ENCODE measurements around the gene LRRIQ4. TPM values are rescaled to one million over a fixed set of nuclear protein-coding genes. Genes with fewer than 3 reads are reported as not detected.

Gene LRRIQ4
- total RNA-seq, 1 experiment from 2014 or later = not detected

GRCh38 chr3:169838511-169839030 is 25.9 kb downstream of the LRRIQ4 start:
- H3K36me3 ChIP-seq (ENCODE audit: control insufficient read depth, insufficient read depth, low read length) = no peaks in the 10 kb centered on the region
- H3K27ac ChIP-seq (ENCODE audit: low read length) = no peak overlapping the region
- no peak overlapping the region for H3K4me3 ChIP-seq (ENCODE audit: low read depth in 2 of 2, low read length in 2 of 2)
- peaks cover 7% of the 10 kb centered on the region; the same call in 1 of the 2 replicates for H3K27me3 ChIP-seq (ENCODE audit: control insufficient read depth, insufficient read depth, low read length)
- no peak for TF ChIP-seq TCF7L2 (IDR thresholded peaks at IDR 0.05; ENCODE audit: low read depth, low read length)
- TF ChIP-seq CTCF (IDR thresholded peaks at IDR 0.05) = no peak
- no peak for TF ChIP-seq SIN3A (IDR thresholded peaks at IDR 0.05; ENCODE audit: borderline replicate concordance, insufficient read depth, low read depth, low read length)
- TF ChIP-seq POLR2AphosphoS5 (IDR thresholded peaks at IDR 0.05; ENCODE audit: low read depth, low read length) = no peak
- DNase-seq (ENCODE audit: low read depth, low spot score) (no peak), ATAC-seq (no peak)
- no peaks in the 10 kb centered on the region for H3K9me3 ChIP-seq (ENCODE audit: control insufficient read depth, insufficient read depth, low read depth, low read length)
- no TSS peak for BruUV-seq (replicated peaks)
- intact Hi-C loops (cut with micrococcal nuclease; ENCODE audit: unreplicated experiment) = no loop called here
- in situ Hi-C loops (cut with HindIII; ENCODE audit: low pct_unique_long_range_greater_than_20kb, low sequenced_read_pairs) = no loop called here
- ChIA-PET CTCF (no interaction called here), POLR2A (interaction anchor here (0.7 kb wide), 1 partner anchor 31 kb away, joined by 3 read pairs; no protein-coding TSS in a partner anchor)
- H3K4me1 ChIP-seq (ENCODE audit: control insufficient read depth, insufficient read depth, low read length) = no peaks in the 10 kb centered on the region

- in situ Hi-C loops (cut with HindIII; ENCODE audit: low pct_unique_long_range_greater_than_20kb, low sequenced_read_pairs) = no loop called here
- Histone ChIP-seq H3K9me3 (ENCODE audit: control insufficient read depth, insufficient read depth, low read depth, low read length) (no peaks in the 10 kb centered on the region), H3K4me1 (ENCODE audit: control insufficient read depth, insufficient read depth, low read length) (no peaks in the 10 kb centered on the region), H3K27ac (ENCODE audit: low read length) (no peak overlapping the region), H3K27me3 (ENCODE audit: control insufficient read depth, insufficient read depth, low read length) (peaks cover 9% of the 10 kb centered on the region; the same call in 1 of the 2 replicates), H3K4me3 (ENCODE audit: low read depth in 2 of 2, low read length in 2 of 2) (no peak overlapping the region), H3K36me3 (ENCODE audit: control insufficient read depth, insufficient read depth, low read length) (no peaks in the 10 kb centered on the region)
- intact Hi-C loops (cut with micrococcal nuclease; ENCODE audit: unreplicated experiment) = no loop called here
- no TSS peak for BruUV-seq (replicated peaks)
- DNase-seq (ENCODE audit: low read depth, low spot score) (no peak), ATAC-seq (no peak)
- TF ChIP-seq CTCF (IDR thresholded peaks at IDR 0.05) = no peak
- TF ChIP-seq SIN3A (IDR thresholded peaks at IDR 0.05; ENCODE audit: borderline replicate concordance, insufficient read depth, low read depth, low read length) = no peak
- no peak for TF ChIP-seq TCF7L2 (IDR thresholded peaks at IDR 0.05; ENCODE audit: low read depth, low read length)
- no peak for TF ChIP-seq REST (IDR thresholded peaks at IDR 0.05; ENCODE audit: insufficient read depth in 1 of 2, low read depth in 2 of 2, low read length in 1 of 2)
- no peak for TF ChIP-seq POLR2AphosphoS5 (IDR thresholded peaks at IDR 0.05; ENCODE audit: low read depth, low read length)
- POLR2A ChIA-PET = interaction anchor here (0.6 kb wide), 1 partner anchor 56 kb away, joined by 8 read pairs; no protein-coding TSS in a partner anchor
- CTCF ChIA-PET = no interaction called here
Observed at GRCh38 chr3:169841171-169841570, 28.5 kb downstream of the LRRIQ4 start.
